HG02623 (cell line): Measurements from ENCODE around the gene HES5.
A peak's percentile ranks its signal among the peaks of the same experiment; 100 is the strongest.

Experiments used
- ATAC-seq: cut with Tn5 transposase; IDR thresholded peaks from one replicate; pipeline ENCODE4 v1.9.1; 2021; ENCODE audit warnings: moderate library complexity; ENCODE audit not compliant: unreplicated experiment

Gene HES5

GRCh38 chr1:2547210-2548067 is 17.4 kb upstream of the HES5 start:
- no peak for ATAC-seq

- ATAC-seq = peak; percentile 25
These were observed 16.6 kb upstream of the HES5 start for GRCh38 chr1:2546515-2547209.

DNA sequence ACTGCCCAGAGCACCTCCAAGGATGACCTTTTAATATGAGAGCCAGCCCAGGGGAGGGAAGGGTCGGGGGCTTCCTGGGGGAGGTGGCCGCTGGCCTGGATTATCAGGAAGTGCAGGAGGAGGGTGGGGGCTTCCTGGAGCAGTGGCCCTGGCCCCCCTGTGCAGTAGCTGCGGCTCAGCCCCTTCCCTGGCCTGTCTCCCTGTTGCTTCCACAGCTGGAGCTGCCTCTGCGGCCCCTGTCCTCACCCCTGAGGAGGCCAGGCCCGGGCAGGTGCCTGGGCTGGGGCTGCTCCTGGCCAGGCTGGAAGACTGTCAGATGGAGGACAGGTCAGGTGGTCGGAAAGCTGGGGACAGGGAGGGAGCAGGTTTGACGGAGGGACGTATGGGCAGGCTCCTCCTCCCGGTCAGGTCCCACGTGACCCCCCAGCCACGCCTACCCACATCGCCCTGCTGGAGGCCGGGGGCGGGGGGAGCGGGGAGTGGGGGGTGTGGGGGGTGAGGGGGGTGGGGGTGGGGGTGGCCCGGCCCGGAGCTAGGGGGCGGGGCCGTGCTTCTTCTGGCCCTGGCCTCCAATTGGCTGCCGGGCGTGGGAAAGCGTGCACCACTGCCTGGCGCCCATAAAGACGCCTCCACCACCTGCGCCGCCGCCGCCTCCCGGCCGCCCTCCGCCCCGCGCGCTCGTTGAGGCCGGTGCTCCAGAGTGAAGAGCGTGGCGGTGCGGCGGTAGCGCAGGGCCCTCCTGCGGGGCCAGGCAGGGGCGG is 15.9 kb upstream of the HES5 start:
- peak; percentile 38 for ATAC-seq

DNA sequence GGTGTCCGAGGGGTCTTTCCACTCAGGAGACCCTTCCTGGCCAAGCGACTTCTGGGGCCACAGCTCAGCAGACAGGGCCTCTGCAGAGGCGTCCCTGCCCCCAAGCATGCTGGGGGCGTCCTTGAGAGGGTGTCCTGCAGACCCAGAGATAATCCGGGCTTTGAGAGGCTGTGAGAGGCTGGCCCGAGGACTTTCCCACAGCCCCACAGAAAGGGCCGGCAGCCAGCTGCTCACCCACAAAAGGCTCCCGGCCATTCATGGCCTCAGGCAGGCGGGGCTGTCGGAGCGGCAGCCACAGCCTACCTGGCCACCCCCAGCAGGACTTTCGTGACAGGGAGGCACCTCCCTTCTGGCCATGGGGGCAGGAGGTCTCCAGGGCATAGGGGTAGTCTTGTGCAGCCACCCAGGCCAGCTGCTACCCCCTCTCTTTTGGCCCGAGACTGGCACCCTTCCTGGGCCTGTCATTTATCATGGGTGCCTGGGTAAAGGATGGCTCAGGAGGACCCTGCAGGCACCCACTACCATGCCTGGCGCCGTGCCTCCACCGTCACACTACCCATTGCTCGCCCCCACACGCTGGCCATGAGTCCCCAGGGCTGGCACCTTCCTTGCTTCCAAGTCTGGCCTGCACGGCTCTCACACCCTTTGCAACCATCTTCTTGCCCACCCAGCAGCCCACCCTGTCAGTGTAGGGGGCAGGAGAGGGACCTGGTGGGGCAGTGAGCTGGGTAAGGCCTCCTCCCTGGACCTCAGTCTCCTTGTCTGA is 15.0 kb upstream of the HES5 start:
- no peak for ATAC-seq

DNA sequence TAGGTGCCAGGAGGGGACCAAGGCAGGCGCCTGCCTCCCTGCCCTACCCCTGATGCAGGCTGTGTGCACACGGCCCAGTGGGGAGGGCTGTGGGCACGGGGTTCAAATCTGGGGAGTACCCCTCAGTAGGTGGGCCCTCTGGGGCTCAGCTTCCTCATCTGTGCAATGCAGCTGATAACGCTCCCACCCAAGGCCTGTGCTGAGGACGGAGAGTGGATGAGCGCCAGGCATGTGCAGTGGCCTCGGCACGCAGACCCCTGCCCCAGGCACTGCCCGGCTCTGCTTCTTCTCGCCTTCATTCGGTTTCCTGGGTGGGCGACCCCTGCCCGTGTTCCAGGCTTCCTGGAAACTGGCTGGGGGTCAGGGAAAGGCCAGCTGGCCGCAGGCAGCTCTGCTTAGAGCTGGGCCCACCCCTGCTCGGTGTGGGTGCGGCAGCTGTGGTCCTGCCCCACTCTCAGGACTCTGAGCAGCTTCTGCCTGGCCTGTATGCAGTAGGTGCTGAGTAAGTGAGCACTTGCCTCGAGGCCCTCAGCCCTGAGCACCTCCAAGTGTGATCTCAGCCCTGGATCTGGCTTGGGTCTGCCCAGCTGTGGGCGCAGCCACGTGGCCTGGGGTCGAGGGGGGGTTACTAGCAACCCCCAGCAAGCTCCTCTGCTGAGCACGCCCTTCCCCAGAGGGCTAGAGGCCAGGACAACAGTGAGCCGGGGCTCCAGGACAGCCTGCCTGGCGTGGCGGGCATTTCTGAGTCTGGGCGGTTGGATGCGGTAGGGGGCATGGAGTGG is 14.2 kb upstream of the HES5 start:
- ATAC-seq = no peak

GRCh38 chr1:2543543-2544092 is 13.6 kb upstream of the HES5 start:
- ATAC-seq = no peak

- no peak for ATAC-seq
These were observed 12.3 kb upstream of the HES5 start for GRCh38 chr1:2542246-2542915.

- no peak for ATAC-seq
These were observed 11.7 kb upstream of the HES5 start for GRCh38 chr1:2541619-2542245.

DNA sequence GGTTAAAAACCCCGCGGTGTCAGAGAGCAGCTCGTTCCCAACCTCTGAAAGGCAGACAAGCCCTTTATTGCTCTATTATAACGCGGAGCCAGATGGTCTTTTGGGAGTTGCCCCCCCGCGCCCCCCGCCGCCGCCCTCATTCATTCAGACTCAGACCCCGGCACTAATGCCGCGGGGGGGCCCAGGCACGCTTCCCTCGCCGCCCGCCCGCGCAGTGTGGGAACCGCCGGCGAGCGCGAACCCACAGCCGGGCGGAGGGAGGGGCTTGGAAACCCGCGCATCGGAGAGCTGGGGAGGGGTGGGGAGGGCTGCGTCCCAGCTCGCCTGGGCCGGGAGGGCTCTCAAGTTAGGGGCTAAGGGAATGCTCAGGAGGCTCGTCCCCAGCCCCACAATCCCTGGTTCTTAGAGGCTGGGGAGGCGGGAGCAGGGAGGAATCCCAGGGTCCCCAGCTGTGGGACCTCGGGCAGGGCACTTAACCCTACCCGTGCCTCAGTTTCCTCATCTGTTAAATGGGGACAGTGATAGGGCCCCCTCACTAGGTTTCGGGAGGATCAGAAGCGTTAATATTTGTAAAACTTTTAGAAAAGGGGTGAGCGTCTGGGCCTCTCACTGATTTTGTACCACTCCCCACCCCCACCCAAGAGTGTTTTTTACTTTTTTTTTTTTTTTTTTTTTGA is 10.9 kb upstream of the HES5 start:
- no peak for ATAC-seq

- ATAC-seq = no peak
These were observed 9.3 kb upstream of the HES5 start for GRCh38 chr1:2539312-2539907.

- no peak for ATAC-seq
These were observed 8.8 kb upstream of the HES5 start for GRCh38 chr1:2538872-2539271.

DNA sequence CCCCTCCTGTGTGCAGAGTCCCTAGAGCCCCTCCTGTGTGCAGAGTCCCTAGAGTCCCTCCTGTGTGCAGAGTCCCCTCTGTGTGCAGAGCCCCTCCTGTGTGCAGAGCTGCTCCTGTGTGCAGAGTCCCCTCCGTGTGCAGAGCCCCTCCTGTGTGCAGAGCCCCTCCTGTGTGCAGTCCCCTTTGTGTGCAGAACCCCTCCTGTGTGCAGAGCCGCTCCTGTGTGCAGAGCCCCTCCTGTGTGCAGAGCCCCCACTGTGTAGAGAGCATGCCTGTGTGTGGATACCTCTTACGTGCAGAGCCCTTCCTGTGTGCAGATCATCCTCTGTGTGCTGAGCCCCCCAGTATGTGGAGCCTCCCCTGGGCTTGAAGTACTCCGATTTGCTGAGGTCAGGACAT is 8.3 kb upstream of the HES5 start:
- no peak for ATAC-seq

- no peak for ATAC-seq
These were observed 7.7 kb upstream of the HES5 start for GRCh38 chr1:2537784-2538115.

- no peak for ATAC-seq
These were observed 5.9 kb upstream of the HES5 start for GRCh38 chr1:2535981-2536380.

- ATAC-seq = no peak
These were observed 5.4 kb upstream of the HES5 start for GRCh38 chr1:2535455-2535854.

DNA sequence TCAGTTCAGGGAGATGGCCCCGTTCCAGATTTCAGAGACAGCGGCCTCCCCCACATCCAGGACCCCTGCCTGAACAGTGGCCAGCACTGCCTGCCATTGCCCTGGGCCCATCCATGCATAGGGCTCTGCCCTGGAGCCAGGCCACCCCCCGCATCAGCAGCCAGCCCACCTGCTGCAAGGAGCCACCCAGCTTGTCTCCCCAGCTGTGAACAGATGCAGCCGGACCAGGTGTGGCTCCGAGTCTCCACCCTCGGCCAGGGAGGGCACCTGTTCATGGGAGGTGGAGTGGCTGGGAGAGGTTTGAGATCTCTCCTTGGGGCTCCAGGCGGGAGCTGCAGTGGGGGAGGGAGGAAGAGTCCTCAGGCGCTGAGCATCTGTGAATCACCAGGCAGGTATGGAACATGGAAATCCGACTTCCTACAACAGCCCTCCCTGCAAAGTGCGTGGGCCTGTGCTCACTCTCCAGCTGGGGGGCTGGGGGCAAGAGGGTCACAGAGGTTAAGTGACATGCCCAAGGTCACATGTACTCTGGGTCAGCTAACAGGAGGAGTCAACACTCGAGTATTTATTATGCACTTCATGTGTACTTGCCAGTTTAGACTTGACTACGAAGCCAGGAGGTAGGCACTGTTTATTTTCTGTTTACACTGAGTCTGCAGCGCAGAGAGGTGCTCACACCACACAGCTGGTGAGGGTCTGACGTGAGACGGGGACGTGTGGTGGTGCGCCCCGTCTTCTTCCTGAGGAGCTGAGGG is 4.8 kb upstream of the HES5 start:
- ATAC-seq = no peak

DNA sequence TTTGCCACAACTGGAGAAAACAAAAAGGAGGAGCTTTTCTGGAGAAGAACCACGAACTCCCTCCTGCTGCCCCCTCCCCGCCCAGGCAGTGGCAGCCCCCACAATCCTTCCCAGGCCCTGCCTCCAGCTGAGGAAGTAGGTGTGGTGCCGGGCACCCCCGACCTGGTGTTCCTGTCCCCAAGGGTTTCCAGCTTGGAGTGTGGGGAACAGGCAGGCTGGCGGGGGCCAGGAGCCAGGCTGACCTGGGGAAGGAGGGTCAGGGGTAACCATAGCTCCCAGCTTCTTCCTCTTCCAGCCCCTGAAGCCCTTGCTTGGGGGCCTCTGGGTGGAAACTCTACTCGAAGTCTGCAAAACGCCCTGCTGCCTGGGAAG is 4.2 kb upstream of the HES5 start:
- no peak for ATAC-seq
